Subcutaneous adipose tissue (tissue), 4 donors: ENCODE data around the gene CABLES1. TPM values are rescaled to one million over a fixed set of nuclear protein-coding genes. Genes with fewer than 3 reads are reported as not detected.

ENCODE experiments used
- total RNA-seq, 4 donors: library from RNA; depleted of rRNA; stranded (reverse); fragments of >200 nt; gene quantifications; one replicate each; pipeline ENCODE4 v1.1.0, GENCODE V29; 2016
- TF ChIP-seq, protein P1 (sequence below): fragments of 450-650 bp; IDR thresholded peaks from one replicate; pipeline ENCODE4 v1.5.1; 2016; ENCODE audit warnings: low read depth, mild to moderate bottlenecking, control low read depth, antibody characterized with exemption, moderate library complexity

Gene CABLES1
- total RNA-seq, 4 donors from 2014 or later: 22.5 to 50.7 (median 46.4) TPM

DNA sequence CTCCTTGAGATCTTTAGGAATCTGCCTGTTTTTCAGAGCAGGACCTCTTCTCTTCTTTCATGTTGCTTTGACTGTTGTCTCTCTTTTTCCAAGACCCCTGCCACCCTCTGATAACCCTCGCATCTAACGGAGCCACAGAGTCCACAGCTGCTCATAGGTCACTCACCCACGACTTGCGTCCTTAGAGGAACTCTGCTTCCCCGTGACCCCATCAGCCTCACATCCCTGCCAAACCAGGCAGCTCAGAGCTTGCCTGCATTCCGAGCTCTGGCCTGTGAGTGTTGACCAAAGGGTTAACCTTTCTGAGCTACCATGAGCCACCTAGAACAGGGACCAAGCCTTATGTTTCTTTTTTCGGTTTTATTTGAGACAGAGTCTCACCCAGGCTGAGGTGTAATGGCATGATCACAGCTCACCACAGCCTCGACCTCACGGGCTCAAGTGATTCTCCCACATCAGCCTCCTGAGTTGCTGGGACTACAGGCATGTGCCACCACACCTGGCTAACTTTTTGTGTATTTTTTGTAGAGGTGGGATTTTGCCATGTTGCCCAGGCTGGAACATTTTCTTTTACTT, 36.4 kb downstream of the CABLES1 start:
- TF ChIP-seq, protein P1, sequence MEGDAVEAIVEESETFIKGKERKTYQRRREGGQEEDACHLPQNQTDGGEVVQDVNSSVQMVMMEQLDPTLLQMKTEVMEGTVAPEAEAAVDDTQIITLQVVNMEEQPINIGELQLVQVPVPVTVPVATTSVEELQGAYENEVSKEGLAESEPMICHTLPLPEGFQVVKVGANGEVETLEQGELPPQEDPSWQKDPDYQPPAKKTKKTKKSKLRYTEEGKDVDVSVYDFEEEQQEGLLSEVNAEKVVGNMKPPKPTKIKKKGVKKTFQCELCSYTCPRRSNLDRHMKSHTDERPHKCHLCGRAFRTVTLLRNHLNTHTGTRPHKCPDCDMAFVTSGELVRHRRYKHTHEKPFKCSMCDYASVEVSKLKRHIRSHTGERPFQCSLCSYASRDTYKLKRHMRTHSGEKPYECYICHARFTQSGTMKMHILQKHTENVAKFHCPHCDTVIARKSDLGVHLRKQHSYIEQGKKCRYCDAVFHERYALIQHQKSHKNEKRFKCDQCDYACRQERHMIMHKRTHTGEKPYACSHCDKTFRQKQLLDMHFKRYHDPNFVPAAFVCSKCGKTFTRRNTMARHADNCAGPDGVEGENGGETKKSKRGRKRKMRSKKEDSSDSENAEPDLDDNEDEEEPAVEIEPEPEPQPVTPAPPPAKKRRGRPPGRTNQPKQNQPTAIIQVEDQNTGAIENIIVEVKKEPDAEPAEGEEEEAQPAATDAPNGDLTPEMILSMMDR: no peak

DNA sequence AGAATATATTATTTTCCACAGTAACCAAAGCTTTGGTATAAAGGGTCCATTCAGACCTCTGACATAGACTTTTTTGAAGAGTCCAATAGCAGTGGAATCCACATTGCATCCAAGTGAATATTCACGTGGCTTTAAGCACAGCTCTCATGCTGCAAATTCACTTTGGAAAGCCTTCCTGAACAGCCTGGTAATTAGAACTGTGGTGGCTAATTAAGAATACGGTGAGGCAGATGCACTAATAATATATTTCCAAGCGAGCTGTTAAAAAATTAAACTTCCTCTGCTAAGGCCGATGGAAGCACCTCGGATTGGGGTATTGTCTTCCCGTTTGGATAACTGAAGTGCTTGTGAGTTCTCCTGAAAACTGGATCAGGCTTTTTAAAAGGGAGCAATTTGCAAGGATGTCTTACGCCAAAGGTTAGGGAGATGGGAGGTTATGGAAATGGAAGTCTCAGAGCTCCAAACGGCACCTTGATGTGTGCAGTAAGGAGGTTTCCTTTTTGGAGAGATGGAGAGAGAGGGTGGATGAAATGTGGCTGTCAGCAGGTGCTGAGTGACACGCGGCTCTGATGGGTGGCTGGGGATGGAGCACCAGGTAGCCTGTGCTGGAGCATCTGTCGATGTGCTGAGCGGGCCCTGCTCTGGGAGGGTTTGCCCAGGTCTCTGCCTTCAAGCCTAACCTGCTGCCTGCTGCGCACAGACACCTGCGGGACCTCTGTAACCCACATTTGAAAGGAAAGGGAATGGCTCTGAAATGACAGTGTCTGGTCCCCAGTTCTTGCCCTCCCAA, 37.5 kb downstream of the CABLES1 start:
- TF ChIP-seq, protein P1: no peak

DNA sequence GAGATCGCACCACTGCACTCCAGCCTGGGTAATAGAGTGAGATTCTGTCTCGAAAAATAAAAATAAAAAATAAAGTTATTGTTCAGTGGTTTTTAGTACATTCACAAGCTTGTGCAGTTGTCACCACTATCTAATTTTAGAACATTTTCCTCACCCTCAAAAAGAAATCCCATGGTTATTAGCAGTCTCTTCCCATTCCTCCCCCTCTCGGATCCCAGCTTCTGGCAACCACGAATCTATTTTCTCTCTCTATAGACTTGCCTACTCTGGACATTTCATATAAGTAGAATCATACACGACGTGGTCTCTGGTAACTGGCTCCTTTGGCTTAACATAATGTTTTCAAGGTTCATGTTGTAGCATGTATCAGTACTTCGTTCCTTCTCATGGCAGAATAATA, 38.6 kb downstream of the CABLES1 start:
- TF ChIP-seq, protein P1: no peak

DNA sequence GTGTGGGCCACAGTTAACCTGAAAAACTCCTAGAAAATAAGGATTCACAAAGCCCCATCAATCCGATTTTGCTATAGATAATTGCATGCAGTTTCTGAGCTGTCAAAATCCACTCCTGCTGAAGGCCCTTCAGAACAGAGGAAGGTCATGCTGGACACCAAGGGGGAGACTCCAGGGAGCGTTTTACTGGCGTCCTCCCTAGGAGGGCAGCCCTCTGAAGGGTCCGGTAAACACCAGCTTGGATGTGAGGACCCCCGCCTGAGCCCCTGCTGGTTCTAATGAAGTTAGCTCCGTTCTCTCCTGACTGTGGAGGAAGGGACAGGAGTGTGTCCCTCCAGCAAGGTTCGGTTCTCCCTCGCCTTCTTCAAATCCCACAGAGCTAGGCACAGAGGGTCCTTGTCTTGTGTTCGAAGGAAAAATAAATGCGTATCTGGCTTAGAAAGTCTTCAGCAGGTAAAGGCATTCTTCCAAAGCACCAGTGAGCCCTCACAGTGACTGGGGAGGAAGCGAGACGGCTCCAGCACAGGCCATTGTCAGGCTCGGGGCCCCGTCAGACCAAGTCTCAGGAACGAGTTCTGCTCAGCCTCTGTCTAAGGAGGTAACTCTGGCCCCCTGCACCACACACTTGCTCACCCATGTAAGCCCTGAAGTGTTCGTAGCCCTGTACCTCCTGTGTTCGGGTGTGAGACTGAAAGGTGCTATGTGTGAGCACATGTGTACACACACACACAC, 41.6 kb downstream of the CABLES1 start:
- TF ChIP-seq, protein P1: no peak

DNA sequence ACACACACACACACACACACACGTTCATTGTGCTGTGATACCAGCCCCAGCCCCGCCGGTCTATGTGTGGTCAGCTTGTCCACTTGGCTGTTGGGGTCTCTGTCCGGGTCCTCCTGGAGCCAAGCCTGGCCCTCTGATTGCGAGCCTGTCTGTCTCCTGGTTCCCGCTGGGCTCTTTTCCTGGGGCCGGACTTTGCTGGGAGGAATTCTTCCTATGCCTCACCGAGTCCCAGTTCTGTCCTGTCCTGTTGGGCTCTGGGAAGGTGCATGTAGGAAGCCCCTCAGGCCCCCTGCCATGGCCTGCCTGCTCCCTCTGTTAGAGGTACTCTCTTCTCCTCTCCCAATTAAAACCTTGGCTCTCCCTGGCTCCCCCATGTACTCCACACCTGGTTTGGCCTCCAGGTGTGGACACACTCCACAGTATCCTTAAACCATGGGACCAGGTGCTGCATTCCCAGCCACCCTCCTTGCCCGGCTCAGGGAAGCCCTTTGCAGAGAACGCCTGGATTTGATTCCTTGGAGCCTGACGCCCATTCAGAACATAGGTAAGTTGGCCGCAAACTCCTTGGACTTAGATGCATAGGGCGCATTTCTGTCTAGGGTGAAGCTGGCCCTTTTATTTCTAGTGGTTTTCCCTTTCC, 42.3 kb downstream of the CABLES1 start:
- TF ChIP-seq, protein P1: no peak

DNA sequence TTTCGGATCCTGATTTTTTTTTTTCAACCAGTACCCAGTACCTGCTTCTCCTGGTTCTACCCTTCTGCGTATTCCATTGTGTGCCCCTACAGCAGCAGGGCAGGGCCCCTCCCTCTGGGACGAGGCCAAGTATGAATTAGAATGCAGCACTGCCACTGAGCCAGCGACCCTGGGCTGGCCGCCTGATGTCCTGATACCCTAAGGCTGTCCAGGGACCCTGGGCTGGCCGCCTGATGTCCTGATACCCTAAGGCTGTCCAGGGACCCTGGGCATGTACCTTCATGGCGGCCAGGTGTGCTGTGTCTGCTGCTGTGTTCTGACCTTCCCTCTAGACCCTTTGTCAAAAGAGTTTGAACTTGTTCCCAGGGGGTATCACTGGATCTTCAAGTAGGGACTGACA, 42.9 kb downstream of the CABLES1 start:
- TF ChIP-seq, protein P1: no peak
